Astrocyte (in vitro differentiated cells and primary cell): ENCODE measurements around the gene BCAR1. TPM values are rescaled to one million over a fixed set of nuclear protein-coding genes. Genes with fewer than 3 reads are reported as not detected.

ENCODE experiments used
- DNase-seq: peaks from one replicate; pipeline ENCODE4 v3.0.0-alpha.2; 2010; ENCODE audit warnings: low read depth
- FAIRE-seq: peaks from 2 replicates; lab custom pipeline; 2011; peaks lifted over from hg19 to GRCh38; lab: Jason Lieb, UNC
- H2AFZ ChIP-seq: 2 replicates; pipeline ENCODE4 v1.6.0; 2012; ENCODE audit warnings: low read depth, low read length, inconsistent platforms
- H3K27ac ChIP-seq: 2 replicates; pipeline ENCODE4 v1.5.1; 2011; ENCODE audit warnings: low read depth, low read length, inconsistent platforms
- H3K27me3 ChIP-seq: 2 replicates; pipeline ENCODE4 v1.6.0; 2011; ENCODE audit warnings: low read length, inconsistent platforms; ENCODE audit not compliant: insufficient read depth
- H3K36me3 ChIP-seq: 2 replicates; pipeline ENCODE4 v1.5.1; 2011; ENCODE audit warnings: low read length, inconsistent platforms; ENCODE audit not compliant: insufficient read depth
- H3K4me1 ChIP-seq: 2 replicates; pipeline ENCODE4 v1.5.1; 2011; ENCODE audit warnings: low read length, inconsistent platforms; ENCODE audit not compliant: insufficient read depth
- H3K4me2 ChIP-seq: 2 replicates; pipeline ENCODE4 v1.6.0; 2012; ENCODE audit warnings: low read length, inconsistent platforms
- H3K4me3 ChIP-seq: 2 replicates; pipeline ENCODE4 v1.5.1; 2011; ENCODE audit warnings: low read depth, mild to moderate bottlenecking, low read length, inconsistent platforms; ENCODE audit not compliant: insufficient read depth
- H3K79me2 ChIP-seq: 2 replicates; pipeline ENCODE4 v1.6.0; 2012; ENCODE audit warnings: mild to moderate bottlenecking, low read length, inconsistent platforms; ENCODE audit not compliant: insufficient read depth
- H3K9ac ChIP-seq: 2 replicates; pipeline ENCODE4 v1.6.0; 2012; ENCODE audit warnings: mild to moderate bottlenecking, low read length, inconsistent platforms
- H3K9me3 ChIP-seq: 2 replicates; pipeline ENCODE4 v1.5.1; 2012; ENCODE audit warnings: low read depth, mild to moderate bottlenecking, low read length, inconsistent platforms; ENCODE audit not compliant: insufficient read depth
- H4K20me1 ChIP-seq: 2 replicates; pipeline ENCODE4 v1.6.0; 2012; ENCODE audit warnings: low read length, inconsistent platforms; ENCODE audit not compliant: insufficient read depth
- H3K27ac Mint-ChIP-seq: one replicate; pipeline ENCODE4 v1.8.0; 2021; ENCODE audit warnings: mild to moderate bottlenecking, mixed read lengths; ENCODE audit not compliant: unreplicated experiment
- H3K27me3 Mint-ChIP-seq: one replicate; pipeline ENCODE4 v1.8.0; 2021; ENCODE audit warnings: low read depth, mixed read lengths; ENCODE audit not compliant: unreplicated experiment
- H3K36me3 Mint-ChIP-seq: one replicate; pipeline ENCODE4 v1.8.0; 2021; ENCODE audit warnings: low read depth, mixed read lengths; ENCODE audit not compliant: unreplicated experiment
- H3K4me1 Mint-ChIP-seq: one replicate; pipeline ENCODE4 v1.8.0; 2021; ENCODE audit warnings: low read depth, mixed read lengths; ENCODE audit not compliant: unreplicated experiment
- H3K4me3 Mint-ChIP-seq: one replicate; pipeline ENCODE4 v1.8.0; 2021; ENCODE audit warnings: mild to moderate bottlenecking, moderate library complexity, mixed read lengths; ENCODE audit not compliant: unreplicated experiment
- H3K9me3 Mint-ChIP-seq: one replicate; pipeline ENCODE4 v1.8.0; 2021; ENCODE audit warnings: mild to moderate bottlenecking, mixed read lengths; ENCODE audit not compliant: unreplicated experiment
- CTCF ChIP-seq: IDR thresholded peaks from 2 replicates; pipeline ENCODE4 v1.5.1; 2011; ENCODE audit warnings: low read depth, mild to moderate bottlenecking, inconsistent platforms, low read length, moderate library complexity; ENCODE audit not compliant: insufficient read depth
- EZH2 ChIP-seq: IDR thresholded peaks from 2 replicates; pipeline ENCODE4 v1.6.1; 2012; ENCODE audit warnings: mild to moderate bottlenecking, low read length, inconsistent platforms; ENCODE audit not compliant: insufficient read depth
- total RNA-seq: library from RNA; stranded (reverse); gene quantifications from 2 replicates; pipeline ENCODE4 v1.2.1, GENCODE V29; 2021

Gene BCAR1
- total RNA-seq, 1 donor from 2014 or later, result 296 TPM

DNA sequence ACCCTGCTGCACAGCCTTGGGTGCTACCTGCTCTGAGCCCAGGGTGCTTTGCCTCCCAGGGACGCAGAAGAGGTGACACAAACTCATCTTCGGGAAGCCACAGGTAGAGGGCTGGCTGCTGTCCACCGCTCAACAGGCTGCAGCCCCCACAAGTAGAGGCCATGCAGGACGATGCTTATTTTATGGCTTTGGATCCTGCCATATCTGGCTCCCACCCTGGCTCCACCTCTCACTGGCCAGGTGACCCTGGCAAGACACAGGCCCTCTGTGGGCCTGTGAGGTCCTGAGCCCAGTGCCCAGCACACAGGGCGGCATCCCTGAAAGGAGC lies 11.3 kb upstream of the BCAR1 start:
- Mint-ChIP-seq H3K9me3 (no peaks in the 10 kb centered on the region), H3K27me3 (no peaks in the 10 kb centered on the region), H3K36me3 (peaks cover 10% of the 10 kb centered on the region), H3K4me3 (peak overlapping the region; percentile 92), H3K27ac (no peak overlapping the region), H3K4me1 (peaks cover 41% of the 10 kb centered on the region)
- H3K4me2 ChIP-seq, result peak overlapping the region; percentile 98
- DNase-seq, result no peak
- peaks cover 88% of the 10 kb centered on the region for H3K79me2 ChIP-seq
- no peak overlapping the region for H3K9ac ChIP-seq
- peaks cover 41% of the 10 kb centered on the region for H3K4me1 ChIP-seq
- H3K27me3 ChIP-seq, result no peaks in the 10 kb centered on the region
- FAIRE-seq, result no peak
- H3K27ac ChIP-seq, result no peak overlapping the region
- no peaks in the 10 kb centered on the region for H3K36me3 ChIP-seq
- H4K20me1 ChIP-seq, result peaks cover 69% of the 10 kb centered on the region
- H2AFZ ChIP-seq, result no peak overlapping the region
- H3K9me3 ChIP-seq, result no peaks in the 10 kb centered on the region
- H3K4me3 ChIP-seq, result no peak overlapping the region
- TF ChIP-seq EZH2, result no peak
- TF ChIP-seq CTCF, result no peak

- peaks cover 94% of the 10 kb centered on the region for H3K79me2 ChIP-seq
- H2AFZ ChIP-seq, result no peak overlapping the region
- DNase-seq, result no peak
- H3K27ac Mint-ChIP-seq, result no peak overlapping the region
- H3K36me3 ChIP-seq, result no peaks in the 10 kb centered on the region
- H3K4me1 ChIP-seq, result peaks cover 45% of the 10 kb centered on the region
- H3K27me3 ChIP-seq, result no peaks in the 10 kb centered on the region
- peak overlapping the region; percentile 98 for H3K4me2 ChIP-seq
- peaks cover 10% of the 10 kb centered on the region for H3K36me3 Mint-ChIP-seq
- no peaks in the 10 kb centered on the region for H3K9me3 ChIP-seq
- H3K9me3 Mint-ChIP-seq, result no peaks in the 10 kb centered on the region
- no peak for TF ChIP-seq CTCF
- H4K20me1 ChIP-seq, result peaks cover 74% of the 10 kb centered on the region
- H3K27me3 Mint-ChIP-seq, result no peaks in the 10 kb centered on the region
- FAIRE-seq, result no peak
- H3K9ac ChIP-seq, result no peak overlapping the region
- no peak overlapping the region for H3K27ac ChIP-seq
- peaks cover 44% of the 10 kb centered on the region for H3K4me1 Mint-ChIP-seq
- no peak overlapping the region for H3K4me3 ChIP-seq
- H3K4me3 Mint-ChIP-seq, result peak overlapping the region; percentile 34
Measured at GRCh38 chr16:75262104-75262799, 10.8 kb upstream of the BCAR1 start.

DNA sequence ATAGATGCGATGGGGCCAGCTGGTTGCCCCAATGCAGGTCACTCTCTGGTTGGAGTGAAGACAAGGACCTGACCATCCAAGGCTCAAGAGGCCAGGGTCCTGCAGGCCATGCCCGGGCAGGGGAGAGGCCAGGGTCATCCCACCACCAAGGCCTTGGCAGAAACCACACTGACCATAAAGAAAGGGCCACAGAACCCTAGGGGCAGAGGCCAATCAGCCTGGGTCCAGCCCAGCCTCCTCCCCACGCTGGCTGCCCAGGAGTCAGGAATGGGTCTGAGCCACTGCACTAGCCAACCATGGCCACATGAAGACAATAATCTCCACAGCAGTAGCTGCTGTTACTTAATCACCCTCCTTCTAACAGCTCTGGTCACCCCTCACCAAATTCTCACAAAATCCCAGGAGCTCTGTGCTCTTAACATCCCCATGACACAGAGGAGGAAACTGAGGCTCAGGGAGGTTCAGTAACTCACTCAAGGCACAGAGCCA lies 10.2 kb upstream of the BCAR1 start:
- no peak overlapping the region for H3K27ac ChIP-seq
- peaks cover 51% of the 10 kb centered on the region for H3K4me1 ChIP-seq

More for the DNA sequence above, 10.2 kb upstream of the BCAR1 start:
- Mint-ChIP-seq H3K9me3 (no peaks in the 10 kb centered on the region), H3K27ac (no peak overlapping the region), H3K27me3 (no peaks in the 10 kb centered on the region), H3K4me3 (no peak overlapping the region), H3K36me3 (peaks cover 10% of the 10 kb centered on the region), H3K4me1 (peaks cover 49% of the 10 kb centered on the region)
- TF ChIP-seq CTCF (no peak), EZH2 (no peak)
- H3K36me3 ChIP-seq, result no peaks in the 10 kb centered on the region
- no peaks in the 10 kb centered on the region for H3K9me3 ChIP-seq
- H3K27me3 ChIP-seq, result no peaks in the 10 kb centered on the region
- no peak for DNase-seq
- no peak overlapping the region for H3K9ac ChIP-seq
- no peak overlapping the region for H2AFZ ChIP-seq
- H4K20me1 ChIP-seq, result peaks cover 81% of the 10 kb centered on the region
- H3K4me2 ChIP-seq, result peak overlapping the region; percentile 98
- no peak for FAIRE-seq
- H3K79me2 ChIP-seq, result peaks cover 100% of the 10 kb centered on the region
- no peak overlapping the region for H3K4me3 ChIP-seq
